Subcutaneous abdominal adipose tissue (tissue), 5 donors: ENCODE data around the gene FSTL1.

Experiments used
- H3K27ac ChIP-seq: one replicate; pipeline ENCODE4 v1.7.0; 2013; ENCODE audit warnings: low read depth, mild to moderate bottlenecking, inconsistent platforms, low read length, moderate library complexity
- H3K27me3 ChIP-seq, 5 donors: one replicate each; pipeline ENCODE4 v1.7.0; 2013; ENCODE audit warnings: low read length in 5 of 5, inconsistent platforms in 1 of 5; ENCODE audit not compliant: control insufficient read depth in 5 of 5, insufficient read depth in 4 of 5
- H3K36me3 ChIP-seq, 5 donors: one replicate each; pipeline ENCODE4 v1.7.0; 2013; ENCODE audit warnings: low read length in 5 of 5; ENCODE audit not compliant: control insufficient read depth in 5 of 5, insufficient read depth in 5 of 5
- H3K4me1 ChIP-seq, 5 donors: one replicate each; pipeline ENCODE4 v1.7.0; 2013; ENCODE audit warnings: low read length in 5 of 5, mild to moderate bottlenecking in 3 of 5, moderate library complexity in 1 of 5; ENCODE audit not compliant: control insufficient read depth in 5 of 5, insufficient read depth in 5 of 5
- H3K4me3 ChIP-seq, 5 donors: one replicate each; pipeline ENCODE4 v1.7.0; 2013; ENCODE audit warnings: low read length in 5 of 5, low read depth in 1 of 5
- H3K9ac ChIP-seq, 5 donors: one replicate each; pipeline ENCODE4 v1.7.0; 2013; ENCODE audit warnings: low read length in 5 of 5, mild to moderate bottlenecking in 4 of 5, moderate library complexity in 3 of 5
- H3K9me3 ChIP-seq, 5 donors: one replicate each; pipeline ENCODE4 v1.7.0; 2013; ENCODE audit warnings: low read length in 5 of 5; ENCODE audit not compliant: control insufficient read depth in 5 of 5
- donor health status: healthy.
- donor health status: healthy.
- donor health status: healthy.
- donor health status: healthy.
- donor health status: healthy.

Gene FSTL1

DNA sequence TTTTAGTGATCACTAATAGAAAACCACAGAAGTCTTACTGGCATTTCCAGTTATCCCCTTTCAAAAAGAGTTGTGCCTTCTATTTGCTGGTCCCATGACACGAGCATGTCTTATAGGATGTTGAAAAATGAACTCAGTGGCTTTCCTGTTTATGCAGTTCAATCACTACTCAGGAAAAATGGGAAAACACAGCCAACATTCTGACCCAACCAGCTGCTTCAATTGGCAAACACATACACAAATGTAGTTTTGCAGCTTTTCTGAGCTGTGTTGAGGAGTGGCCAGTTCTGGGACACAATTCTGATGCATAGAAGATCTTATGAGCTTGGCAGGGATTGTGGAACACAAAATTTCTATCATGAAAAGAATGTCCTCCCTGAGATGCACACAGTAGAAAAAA, 40.3 kb downstream of the FSTL1 start:
- Histone ChIP-seq H3K27me3 (no peaks in the 10 kb centered on the region), H3K4me1 (peaks cover 5 to 29% (median 25%) of the 10 kb centered on the region in 5 donors), H3K36me3 (peaks cover 43 to 80% (median 71%) of the 10 kb centered on the region in 5 donors), H3K9ac (no peak overlapping the region), H3K9me3 (no peaks in the 10 kb centered on the region), H3K4me3 (no peak overlapping the region), H3K27ac (no peak overlapping the region)

DNA sequence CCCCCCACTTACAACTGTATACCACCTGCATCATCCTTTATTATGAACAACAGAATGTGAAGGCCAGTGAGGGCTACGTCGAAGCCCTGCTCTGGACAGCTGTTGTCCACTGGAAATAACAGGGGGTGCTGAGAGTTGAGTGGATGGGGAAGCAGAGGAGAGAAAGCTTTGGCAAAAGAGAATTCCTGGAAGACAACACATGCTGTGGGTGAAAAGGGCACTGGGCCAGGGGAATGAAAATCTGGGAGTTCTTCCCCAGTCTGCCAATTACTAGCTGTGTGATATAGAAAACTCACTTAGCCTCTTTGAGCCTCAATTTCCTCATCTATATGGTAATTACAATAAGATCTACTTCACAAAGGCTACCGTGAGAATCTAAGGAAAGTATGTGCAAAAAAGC, 40.7 kb downstream of the FSTL1 start:
- Histone ChIP-seq H3K27ac (no peak overlapping the region), H3K4me3 (no peak overlapping the region), H3K27me3 (no peaks in the 10 kb centered on the region), H3K9me3 (no peaks in the 10 kb centered on the region), H3K4me1 (peaks cover 5 to 29% (median 25%) of the 10 kb centered on the region in 5 donors), H3K36me3 (peaks cover 40 to 82% (median 75%) of the 10 kb centered on the region in 5 donors), H3K9ac (no peak overlapping the region)

DNA sequence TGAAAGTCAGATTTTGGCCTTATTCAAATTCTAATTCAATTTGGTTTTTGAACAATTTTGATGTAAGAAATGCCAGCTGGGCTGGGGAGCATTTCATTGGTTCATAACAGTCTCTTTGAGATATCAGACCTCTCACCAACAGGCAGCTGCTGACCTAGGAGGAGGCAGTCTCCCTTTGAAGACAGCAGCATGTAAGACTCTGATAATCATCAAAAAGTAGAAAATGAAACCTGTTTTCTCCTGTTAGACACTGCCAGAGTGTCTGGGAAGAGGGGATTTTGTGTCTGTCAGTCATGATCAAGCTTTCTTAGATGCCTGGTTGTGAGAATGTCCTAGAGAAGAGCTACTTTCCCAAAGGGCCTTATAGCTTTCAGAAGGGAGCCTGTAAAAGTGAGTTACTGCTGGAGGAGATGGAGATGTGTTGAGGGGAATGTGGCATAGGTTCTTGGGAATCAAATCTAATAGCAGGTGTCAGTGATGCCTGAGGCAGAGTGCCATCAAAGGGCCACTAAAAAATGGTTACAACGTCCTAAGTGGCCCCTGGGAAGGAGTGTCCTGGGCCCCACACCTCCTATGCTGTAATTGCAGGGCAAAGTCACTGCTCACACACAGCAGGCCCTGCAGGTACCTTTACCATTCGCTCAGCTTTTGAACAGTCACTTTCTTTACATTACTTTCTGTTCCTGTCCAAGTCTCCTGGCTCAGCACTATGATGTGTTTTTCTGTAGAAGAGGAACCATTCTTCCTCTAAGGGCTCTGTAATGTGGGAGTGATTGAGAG, 43.1 kb downstream of the FSTL1 start:
- Histone ChIP-seq H3K9ac (no peak overlapping the region), H3K36me3 (peaks cover 58 to 96% (median 89%) of the 10 kb centered on the region in 5 donors), H3K4me1 (peaks cover 0 to 20% (median 17%) of the 10 kb centered on the region in 5 donors), H3K9me3 (no peaks in the 10 kb centered on the region), H3K4me3 (no peak overlapping the region), H3K27ac (no peak overlapping the region), H3K27me3 (no peaks in the 10 kb centered on the region)

DNA sequence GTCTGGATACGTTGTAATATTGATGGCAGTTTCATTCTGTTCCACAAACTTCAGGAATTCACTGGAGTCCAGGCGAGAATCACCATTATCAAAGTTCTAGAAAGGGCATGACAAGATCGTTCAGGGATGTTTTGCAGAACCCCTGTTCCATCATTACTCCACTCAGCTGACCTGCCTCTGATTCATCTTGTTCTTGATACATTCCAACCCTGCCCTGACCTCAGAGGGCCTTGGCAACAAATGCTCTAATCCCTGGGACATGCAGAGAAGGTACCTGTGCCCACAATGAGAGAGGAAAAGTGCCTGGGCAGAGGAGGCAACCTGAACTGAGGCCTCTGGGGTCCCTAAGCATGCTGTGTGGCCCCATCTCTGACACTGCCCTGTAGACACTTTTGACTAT, 45.9 kb downstream of the FSTL1 start:
- Histone ChIP-seq H3K27ac (no peak overlapping the region), H3K27me3 (no peaks in the 10 kb centered on the region), H3K4me3 (no peak overlapping the region), H3K36me3 (peaks cover 61 to 97% (median 90%) of the 10 kb centered on the region in 5 donors), H3K4me1 (peaks cover 0 to under 1% (median 0%) of the 10 kb centered on the region in 5 donors), H3K9me3 (no peaks in the 10 kb centered on the region), H3K9ac (no peak overlapping the region)

DNA sequence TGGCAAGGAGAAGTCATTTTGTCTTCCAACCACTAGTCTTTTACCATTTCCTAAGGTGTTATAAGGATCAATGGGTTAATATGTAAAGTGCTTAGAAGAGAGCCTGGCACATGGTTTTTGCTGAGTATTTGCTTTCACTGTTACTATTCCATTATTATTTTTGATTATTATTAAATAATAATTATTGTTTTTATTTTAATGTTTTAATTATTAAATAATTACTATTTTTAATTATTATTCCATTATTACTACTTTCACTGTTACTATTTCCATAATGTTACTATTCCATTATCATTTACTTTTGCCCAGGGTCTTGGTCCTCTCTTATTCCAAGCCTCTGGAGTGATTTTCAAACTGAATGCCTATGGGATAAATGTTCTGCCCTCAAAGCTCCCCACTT, 48.5 kb downstream of the FSTL1 start:
- Histone ChIP-seq H3K27ac (no peak overlapping the region), H3K9ac (no peak overlapping the region), H3K4me1 (no peaks in the 10 kb centered on the region), H3K36me3 (peaks cover 62 to 97% (median 91%) of the 10 kb centered on the region in 5 donors), H3K9me3 (no peaks in the 10 kb centered on the region), H3K4me3 (no peak overlapping the region), H3K27me3 (no peaks in the 10 kb centered on the region)

DNA sequence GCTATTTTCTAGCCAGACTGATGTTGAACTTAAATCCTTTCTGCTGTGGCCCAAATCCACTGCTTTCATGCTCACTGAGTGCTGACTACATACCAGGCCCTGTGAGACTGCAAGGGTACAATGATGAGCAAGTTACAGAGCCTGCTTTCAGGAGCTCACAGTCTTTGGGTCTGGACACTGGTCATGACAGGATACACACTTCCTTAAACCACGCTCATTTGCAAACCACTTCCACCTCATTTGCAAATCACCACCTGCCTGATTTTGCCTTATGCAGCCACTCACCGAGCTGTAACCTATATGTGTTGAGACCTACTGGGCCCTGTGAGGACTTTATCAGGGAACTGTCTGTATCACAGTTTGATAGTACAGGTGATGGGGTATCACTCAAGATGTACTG, 51.4 kb downstream of the FSTL1 start:
- no peak overlapping the region for H3K9ac ChIP-seq
- no peaks in the 10 kb centered on the region for H3K9me3 ChIP-seq
- H3K27me3 ChIP-seq = no peaks in the 10 kb centered on the region
- no peak overlapping the region for H3K4me3 ChIP-seq
- peaks cover 0 to 8% (median 0%) of the 10 kb centered on the region in 5 donors for H3K4me1 ChIP-seq
- no peak overlapping the region for H3K27ac ChIP-seq
- peaks cover 65 to 96% (median 91%) of the 10 kb centered on the region in 5 donors for H3K36me3 ChIP-seq

- H3K4me3 ChIP-seq = no peak overlapping the region
- no peaks in the 10 kb centered on the region for H3K27me3 ChIP-seq
- H3K36me3 ChIP-seq = peaks cover 61 to 79% (median 75%) of the 10 kb centered on the region in 5 donors
- H3K9ac ChIP-seq = no peak overlapping the region
- no peaks in the 10 kb centered on the region for H3K9me3 ChIP-seq
- H3K4me1 ChIP-seq = peaks cover 0 to 8% (median 0%) of the 10 kb centered on the region in 5 donors
- H3K27ac ChIP-seq = no peak overlapping the region
Observed at GRCh38 chr3:120396469-120396868, 54.3 kb downstream of the FSTL1 start.

- peaks cover 45 to 58% (median 54%) of the 10 kb centered on the region in 5 donors for H3K36me3 ChIP-seq
- peaks cover 0 to 8% (median 0%) of the 10 kb centered on the region in 5 donors for H3K4me1 ChIP-seq
- H3K9ac ChIP-seq = no peak overlapping the region
- H3K9me3 ChIP-seq = no peaks in the 10 kb centered on the region
- H3K27me3 ChIP-seq = no peaks in the 10 kb centered on the region
- no peak overlapping the region for H3K4me3 ChIP-seq
- no peak overlapping the region for H3K27ac ChIP-seq
Observed at GRCh38 chr3:120394347-120394746, 56.4 kb downstream of the FSTL1 start.

DNA sequence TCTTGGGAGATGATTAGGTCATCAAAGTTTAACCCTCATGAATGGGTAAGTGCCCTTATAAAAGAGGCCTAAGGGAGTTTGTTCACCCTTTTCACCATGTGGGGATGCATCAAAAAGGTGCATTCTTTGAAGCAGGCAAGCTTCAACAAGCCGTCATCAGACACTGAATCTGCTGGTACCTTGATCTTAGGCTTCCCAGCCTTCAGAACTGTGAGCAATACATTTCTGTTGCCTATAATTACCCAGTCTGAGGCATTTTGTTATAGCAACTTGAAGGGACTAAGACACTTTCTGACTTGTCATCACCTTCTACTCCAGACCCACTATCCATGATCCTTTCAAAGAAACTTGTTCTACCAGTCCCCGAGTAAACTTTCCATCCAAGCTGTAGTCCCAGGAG, 57.0 kb downstream of the FSTL1 start:
- H3K27ac ChIP-seq = no peak overlapping the region
- H3K9me3 ChIP-seq = no peaks in the 10 kb centered on the region
- no peaks in the 10 kb centered on the region for H3K27me3 ChIP-seq
- peaks cover 41 to 52% (median 48%) of the 10 kb centered on the region in 5 donors for H3K36me3 ChIP-seq
- H3K4me3 ChIP-seq = no peak overlapping the region
- no peak overlapping the region for H3K9ac ChIP-seq
- H3K4me1 ChIP-seq = peaks cover 0 to 8% (median 0%) of the 10 kb centered on the region in 5 donors

DNA sequence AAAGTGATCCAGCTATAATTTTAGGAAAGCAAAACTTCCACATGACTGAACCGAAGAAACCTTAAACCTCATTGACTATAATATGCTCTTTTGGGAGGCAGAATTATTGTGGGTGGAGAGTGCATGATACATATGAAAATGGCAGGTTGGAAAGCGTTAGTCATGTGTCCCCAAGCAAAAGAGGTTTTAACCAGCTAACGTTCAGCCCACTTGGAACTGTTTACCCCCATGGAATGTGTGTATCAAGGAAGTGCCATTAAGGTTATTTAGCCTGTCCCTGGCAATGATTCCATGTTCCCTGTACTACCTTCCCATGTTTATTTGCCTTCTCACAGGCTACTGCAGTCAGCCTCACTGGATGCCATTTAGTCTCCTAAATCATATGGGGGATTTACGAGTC, 57.5 kb downstream of the FSTL1 start:
- no peaks in the 10 kb centered on the region for H3K27me3 ChIP-seq
- no peak overlapping the region for H3K4me3 ChIP-seq
- H3K4me1 ChIP-seq = peaks cover 0 to 8% (median 0%) of the 10 kb centered on the region in 5 donors
- H3K27ac ChIP-seq = no peak overlapping the region
- no peaks in the 10 kb centered on the region for H3K9me3 ChIP-seq
- no peak overlapping the region for H3K9ac ChIP-seq
- peaks cover 36 to 47% (median 43%) of the 10 kb centered on the region in 5 donors for H3K36me3 ChIP-seq
